DMS53 (cell line): ENCODE measurements around the gene TEX12.

Experiments
- DNase-seq: peaks from one replicate; lab custom pipeline; 2025; lab: John Stamatoyannopoulos, UW

The TEX12 gene

DNA sequence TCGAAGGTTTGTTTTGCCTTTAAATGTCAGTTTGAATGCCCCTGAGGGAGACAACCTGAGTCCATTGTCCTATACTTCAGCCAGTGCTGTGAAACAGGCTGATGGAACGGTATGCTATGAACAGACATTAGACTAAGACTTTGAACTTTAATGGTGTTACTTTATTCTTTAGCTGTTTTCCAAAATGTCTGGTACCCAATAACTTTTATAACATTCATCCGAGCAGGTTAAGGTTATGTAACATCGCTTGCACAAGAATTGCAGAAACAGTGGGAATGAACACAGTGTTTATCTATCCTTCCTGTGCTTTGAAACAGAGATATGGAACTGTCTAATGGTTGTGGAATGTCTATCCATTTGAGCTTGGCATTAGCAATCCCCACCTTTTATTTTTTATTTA lies 46.6 kb downstream of the TEX12 start:
- DNase-seq = no peak

DNA sequence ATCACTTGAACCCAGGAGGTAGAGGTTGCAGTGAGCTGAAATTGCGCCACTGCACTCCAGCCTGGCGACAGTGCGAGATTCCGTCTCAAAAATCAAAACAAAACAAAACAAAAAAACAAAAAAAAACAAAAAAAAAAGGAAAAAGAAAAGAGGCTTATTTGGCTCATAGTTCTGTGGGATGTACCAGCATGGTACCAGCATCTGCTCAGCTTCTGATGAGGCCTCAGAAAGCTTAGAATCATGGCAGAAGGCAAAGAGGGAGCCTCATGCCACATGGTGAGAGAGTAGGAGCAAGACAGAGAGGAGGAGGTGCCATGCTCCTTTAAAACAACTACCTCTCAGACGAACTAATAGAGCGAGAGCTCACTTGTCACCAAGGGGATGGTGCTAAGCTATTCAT lies 48.4 kb downstream of the TEX12 start:
- DNase-seq = no peak

DNA sequence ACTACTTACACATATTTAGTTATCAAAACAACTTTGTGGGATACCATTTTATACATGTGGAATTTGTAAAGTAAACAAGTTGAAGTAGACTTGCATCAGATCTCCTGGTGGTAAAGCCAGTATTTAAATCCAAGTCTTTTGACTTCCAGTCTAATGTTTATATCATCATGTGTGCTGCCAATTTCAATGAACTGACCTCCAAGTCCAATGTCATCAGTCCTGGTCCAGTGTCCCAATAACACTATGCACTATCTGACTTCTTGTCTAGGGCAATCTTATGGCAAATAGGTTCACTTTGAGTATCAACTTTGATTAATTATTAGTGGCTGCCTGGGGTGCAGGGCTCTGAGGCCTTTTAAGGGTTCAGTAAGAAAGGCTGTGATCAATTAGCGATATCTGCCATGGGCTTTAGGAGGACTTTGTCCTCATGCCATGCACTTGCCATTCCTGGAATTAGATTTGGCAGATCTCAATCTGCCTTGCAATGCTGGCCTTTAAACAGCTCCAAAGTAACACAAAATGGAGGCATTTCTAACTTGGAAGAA lies 49.5 kb downstream of the TEX12 start:
- DNase-seq = no peak

DNA sequence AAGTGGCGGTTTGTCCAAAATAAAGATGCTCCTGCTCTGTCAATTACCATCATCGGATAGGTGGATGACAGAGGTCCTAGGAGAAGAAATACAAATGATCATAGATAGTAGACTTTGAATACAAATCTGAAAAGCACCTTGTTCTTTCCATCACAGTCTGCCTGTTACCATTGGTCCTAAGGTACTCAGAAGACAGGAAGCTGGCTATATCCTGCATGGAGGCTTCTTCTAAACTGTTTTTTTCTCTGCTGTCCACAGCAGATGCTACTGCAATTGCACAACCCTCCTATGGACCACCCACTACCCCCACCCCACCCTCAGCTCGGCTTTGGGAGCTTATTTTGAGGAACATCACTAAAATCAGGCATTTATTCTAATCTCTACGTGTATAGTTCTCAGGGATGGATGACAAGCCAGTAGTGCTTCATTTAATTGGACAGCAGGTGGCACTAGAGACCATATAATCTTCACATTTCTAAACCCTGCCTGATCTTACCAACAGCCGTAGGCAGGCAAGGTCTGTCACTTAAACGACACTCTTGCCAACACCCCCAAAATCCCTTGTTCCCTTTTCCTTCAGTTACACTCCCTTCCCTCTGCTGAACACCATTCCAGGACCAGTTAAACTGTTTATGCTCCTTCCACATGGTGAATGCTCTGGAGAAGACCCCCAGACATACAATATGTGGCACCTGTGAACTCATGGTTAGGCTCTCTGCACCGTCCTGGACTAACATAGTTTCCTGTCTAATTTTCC lies 52.5 kb downstream of the TEX12 start:
- DNase-seq = peak; percentile 82

DNA sequence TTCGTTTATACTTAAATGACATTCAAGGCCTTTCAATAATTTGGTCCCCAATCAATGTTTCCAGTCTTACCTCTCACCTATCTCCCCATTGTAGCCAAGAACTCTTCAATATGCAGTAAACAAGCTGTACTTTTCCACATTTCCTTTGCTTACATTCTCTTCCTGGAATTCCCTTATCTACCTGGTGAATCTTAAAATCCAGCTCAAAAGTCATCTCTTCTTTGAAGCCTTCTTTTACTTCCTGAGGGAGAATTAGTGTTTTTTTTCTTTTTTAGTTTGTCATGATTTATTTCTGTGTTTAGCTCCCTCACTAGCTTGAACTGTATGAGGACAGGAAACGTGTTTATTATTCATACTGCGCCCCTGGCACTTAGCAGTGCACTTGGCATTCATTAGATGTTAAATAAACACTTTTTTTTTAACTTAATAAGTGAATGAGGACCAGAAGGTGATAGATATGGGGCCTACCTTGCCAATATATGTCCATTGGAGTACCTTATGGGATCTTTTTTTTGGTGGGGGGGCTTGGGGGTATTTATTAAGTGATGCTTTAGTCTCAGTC lies 54.2 kb downstream of the TEX12 start:
- peak; percentile 10 for DNase-seq
